GM12878 (cell line): Measurements from ENCODE around the gene ZNF146. TPM values are rescaled to one million over a fixed set of nuclear protein-coding genes. Genes with fewer than 3 reads are reported as not detected.

Source experiments
- ATAC-seq: fragments of 200-7000 bp; cut with Tn5 transposase; 3 replicates; pipeline ENCODE4 v1.9.1; 2020; ENCODE audit warnings: mild to moderate bottlenecking, moderate library complexity
- BruUV-seq: library from RNA; stranded (reverse); fragments of 400-500 nt; replicated peaks from 2 replicates; lab custom pipeline; 2021; lab: Mats Ljungman, UMichigan
- CTCF ChIA-PET: fragments of 300-600 bp; sonication (Branson Sonifier 250); formaldehyde crosslinking; extraction: SDS; loops from one replicate; lab custom pipeline; 2021; ENCODE audit warnings: inconsistent platforms; lab: Yijun Ruan, JAX
- POLR2A ChIA-PET: fragments of 350-600 bp; formaldehyde crosslinking; extraction: SDS; loops from one replicate; lab custom pipeline; 2021; ENCODE audit warnings: inconsistent platforms; lab: Charles Lee
- RAD21 ChIA-PET: fragments of 300-600 bp; sonication (Branson Sonifier 250); formaldehyde crosslinking; loops from one replicate; lab custom pipeline; 2023; ENCODE audit warnings: antibody characterized with exemption; ENCODE audit not compliant: unreplicated experiment; lab: Charles Lee
- SMC1A ChIA-PET: fragments of 300-600 bp; sonication (Branson Sonifier 250); formaldehyde crosslinking; loops from one replicate; lab custom pipeline; 2023; ENCODE audit not compliant: unreplicated experiment, uncharacterized antibody; lab: Charles Lee
- DNase-seq: peaks from one replicate; pipeline ENCODE4 v3.0.0-alpha.2; 2011; ENCODE audit warnings: low read depth, low spot score
- FAIRE-seq: peaks from 3 replicates; lab custom pipeline; 2011; peaks lifted over from hg19 to GRCh38; lab: Jason Lieb, UNC
- H2AFZ ChIP-seq: 2 replicates; pipeline ENCODE4 v1.6.0; 2011; ENCODE audit warnings: low read depth, low read length, control low read depth; ENCODE audit not compliant: control insufficient read depth
- H3K27ac ChIP-seq: 2 replicates; pipeline ENCODE4 v1.5.1; 2011; ENCODE audit warnings: control low read depth; ENCODE audit not compliant: control insufficient read depth, insufficient read depth
- H3K27me3 ChIP-seq, 2 experiments: replicated peaks in 1 of 2; 2 replicates each; pipeline versions ENCODE4 v1.6.0 to v1.6.1; 2011; ENCODE audit warnings: low read length in 1 of 2; ENCODE audit not compliant: control insufficient read depth in 2 of 2, insufficient read depth in 2 of 2
- H3K36me3 ChIP-seq, 2 experiments: 2 replicates each; pipeline ENCODE4 v1.5.1; 2011; ENCODE audit warnings: low read length in 1 of 2; ENCODE audit not compliant: control insufficient read depth in 2 of 2, insufficient read depth in 2 of 2
- H3K4me1 ChIP-seq: 2 replicates; pipeline ENCODE4 v1.6.1; 2011; ENCODE audit warnings: mild to moderate bottlenecking, low read length, moderate library complexity, mixed read lengths; ENCODE audit not compliant: control insufficient read depth, insufficient read depth
- H3K4me2 ChIP-seq: 2 replicates; pipeline ENCODE4 v1.6.0; 2011; ENCODE audit warnings: control low read depth; ENCODE audit not compliant: control insufficient read depth, insufficient read depth
- H3K4me3 ChIP-seq: fragments of 200-600 bp; sonication (generic); 2 replicates; pipeline ENCODE4 v1.5.1; 2016
- H3K79me2 ChIP-seq: 2 replicates; pipeline ENCODE4 v1.6.0; 2011; ENCODE audit warnings: low read length; ENCODE audit not compliant: control insufficient read depth, insufficient read depth
- H3K9ac ChIP-seq: 2 replicates; pipeline ENCODE4 v1.8.0; 2011; ENCODE audit warnings: low read length, control low read depth, mixed read lengths; ENCODE audit not compliant: control insufficient read depth, insufficient read depth
- H3K9me3 ChIP-seq: replicated peaks from 3 replicates; pipeline ENCODE4 v1.5.1; 2011; ENCODE audit warnings: mild to moderate bottlenecking, low read length; ENCODE audit not compliant: control insufficient read depth, insufficient read depth
- H4K20me1 ChIP-seq: 2 replicates; pipeline ENCODE4 v1.6.0; 2011; ENCODE audit not compliant: control insufficient read depth, insufficient read depth
- BCL3 ChIP-seq: IDR thresholded peaks from 2 replicates; pipeline ENCODE4 v1.6.1; 2011; ENCODE audit warnings: borderline replicate concordance, low read depth, mild to moderate bottlenecking, moderate library complexity, low read length; ENCODE audit not compliant: insufficient read depth, poor library complexity, severe bottlenecking
- IKZF2 ChIP-seq, 2 experiments: fragments of 450-650 bp; IDR thresholded peaks; 2 replicates each; pipeline ENCODE4 v1.6.1; 2017; ENCODE audit warnings: mild to moderate bottlenecking in 2 of 2, moderate library complexity in 2 of 2
- NR2C1 ChIP-seq: fragments of 450-650 bp; IDR thresholded peaks from 2 replicates; pipeline ENCODE4 v1.6.1; 2017; ENCODE audit warnings: antibody characterized with exemption, mild to moderate bottlenecking, moderate library complexity
- PBX3 ChIP-seq: IDR thresholded peaks from 2 replicates; pipeline ENCODE4 v1.6.1; 2011; ENCODE audit warnings: mild to moderate bottlenecking, low read depth, low read length, moderate library complexity; ENCODE audit not compliant: insufficient replicate concordance
- TCF3 ChIP-seq: IDR thresholded peaks from 2 replicates; pipeline ENCODE4 v1.6.1; 2012; ENCODE audit warnings: low read depth, mild to moderate bottlenecking, low read length, borderline replicate concordance; ENCODE audit not compliant: insufficient read depth
- WGBS: methylation state at CpG from one replicate; pipeline ENCODE4 v1.1.6; 2016; ENCODE audit warnings: low lambda C conversion rate; ENCODE audit not compliant: insufficient replicate concordance, insufficient coverage; ENCODE audit errors: missing lambda C conversion rate; 5-methylcytosine and 5-hydroxymethylcytosine counted together
- in situ Hi-C: fragments of 300-500 bp; cut with MboI; formaldehyde crosslinking; loops from 9 replicates; pipeline ENCODE4 v1.14.3; 2018; ENCODE audit warnings: mixed read lengths
- intact Hi-C: fragments of 100-400 bp; cut with micrococcal nuclease; formaldehyde crosslinking; loops from one replicate; pipeline ENCODE4 v1.14.2; 2022; ENCODE audit not compliant: unreplicated experiment
- polyA plus RNA-seq, 11 experiments: library from polyadenylated mRNA; depleted of rRNA in 4 of 11; unstranded in 6 of 11; stranded (reverse) in 5 of 11; fragments of >200 nt; fragmentation: Nextera tagmentation in 4 of 11; fragmentation: Illumina TruSeq in 1 of 11; extraction: Ambion mirVana in 4 of 11; extraction: Trizol in 1 of 11; gene quantifications; 1 replicate in 1 of 11; 2 replicates in 10 of 11; pipeline versions ENCODE4 v1.2.1 to v1.2.3, GENCODE V29; 2011 to 2016; ENCODE audit warnings: inconsistent platforms in 2 of 11, missing spikeins in 2 of 11, low read depth in 1 of 11
- total RNA-seq, 4 experiments: library from RNA; depleted of rRNA in 3 of 4; stranded (reverse); fragments of >200 nt in 3 of 4; fragmentation: Illumina TruSeq in 1 of 4; extraction: Trizol in 1 of 4; gene quantifications; 2 replicates each; pipeline versions ENCODE4 v1.2.1 to v1.2.3, GENCODE V29; 2013 to 2021

The ZNF146 gene
- total and polyA plus RNA-seq, 10 of the 15 experiments (the other 5 are each of a cell fraction or from before 2014, with no cell fraction given): 20.0 to 115 (median 71.2) TPM

GRCh38 chr19:36245210-36246005 is 30.5 kb downstream of the ZNF146 start:
- Histone ChIP-seq H3K79me2 (no peaks in the 10 kb centered on the region), H3K27me3 (no peaks in the 10 kb centered on the region), H3K9ac (no peak overlapping the region), H3K4me2 (no peak overlapping the region), H3K4me3 (no peak overlapping the region), H3K36me3 (no peaks in the 10 kb centered on the region), H4K20me1 (no peaks in the 10 kb centered on the region), H2AFZ (no peak overlapping the region), H3K4me1 (no peaks in the 10 kb centered on the region), H3K9me3 (no peaks in the 10 kb centered on the region; the same call in 2 of the 3 replicates), H3K27ac (no peak overlapping the region)
- ChIA-PET CTCF (no interaction called here), RAD21 (no interaction called here), SMC1A (no interaction called here), POLR2A (no interaction called here)
- in situ Hi-C loops: no loop called here
- FAIRE-seq: no peak
- no peak for TF ChIP-seq IKZF2 (IDR thresholded peaks at IDR 0.05)
- WGBS: 67% methylated on average over 58 of the region's 63 CpGs
- intact Hi-C loops: no loop called here
- BruUV-seq: no TSS peak
- ATAC-seq: no peak
- no peak for DNase-seq

GRCh38 chr19:36246006-36246481 is 31.1 kb downstream of the ZNF146 start:
- CTCF ChIA-PET: no interaction called here
- DNase-seq (no peak), ATAC-seq (no peak), FAIRE-seq (no peak)
- 82% methylated on average over 19 of the region's 29 CpGs for WGBS
- Histone ChIP-seq H3K4me3 (no peak overlapping the region), H3K27me3 (no peaks in the 10 kb centered on the region), H3K4me1 (no peaks in the 10 kb centered on the region), H3K36me3 (no peaks in the 10 kb centered on the region), H4K20me1 (no peaks in the 10 kb centered on the region), H3K9ac (no peak overlapping the region), H2AFZ (no peak overlapping the region), H3K27ac (no peak overlapping the region), H3K79me2 (no peaks in the 10 kb centered on the region), H3K4me2 (no peak overlapping the region), H3K9me3 (no peaks in the 10 kb centered on the region; the same call in 2 of the 3 replicates)
- intact Hi-C loops: no loop called here
- RAD21 ChIA-PET: no interaction called here
- POLR2A ChIA-PET: no interaction called here
- BruUV-seq: no TSS peak
- in situ Hi-C loops: no loop called here
- SMC1A ChIA-PET: no interaction called here
- TF ChIP-seq PBX3: peak; percentile 52
- no peak for TF ChIP-seq NR2C1
- TF ChIP-seq TCF3: peak; percentile 61; the same call in 1 of the 2 replicates
- TF ChIP-seq BCL3: peak; percentile 89
